ENCODE results near the gene DOCK9.
A peak's percentile ranks its signal among the peaks of the same experiment; 100 is the strongest.

Gene DOCK9

DNA sequence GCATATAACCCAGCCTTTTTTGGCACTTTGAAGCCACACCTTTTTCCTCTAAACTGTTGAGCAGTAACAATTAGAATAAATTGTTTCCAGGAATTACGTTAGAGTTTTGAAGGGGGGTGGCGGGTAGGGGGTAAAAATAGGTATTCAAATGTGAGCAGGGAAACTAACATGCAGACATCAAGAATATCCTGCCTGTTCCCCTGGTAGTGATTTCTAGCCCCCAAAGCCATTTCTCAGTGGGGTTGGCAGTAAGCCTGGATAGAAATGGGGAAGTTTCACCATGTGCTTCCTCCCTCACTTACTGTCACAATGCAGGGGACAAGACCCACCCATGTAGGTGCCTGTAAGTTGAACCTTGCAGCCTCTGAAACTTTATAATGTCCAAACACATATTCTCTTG lies 3.8 kb downstream of the DOCK9 start:
- TF ChIP-seq, protein P1, sequence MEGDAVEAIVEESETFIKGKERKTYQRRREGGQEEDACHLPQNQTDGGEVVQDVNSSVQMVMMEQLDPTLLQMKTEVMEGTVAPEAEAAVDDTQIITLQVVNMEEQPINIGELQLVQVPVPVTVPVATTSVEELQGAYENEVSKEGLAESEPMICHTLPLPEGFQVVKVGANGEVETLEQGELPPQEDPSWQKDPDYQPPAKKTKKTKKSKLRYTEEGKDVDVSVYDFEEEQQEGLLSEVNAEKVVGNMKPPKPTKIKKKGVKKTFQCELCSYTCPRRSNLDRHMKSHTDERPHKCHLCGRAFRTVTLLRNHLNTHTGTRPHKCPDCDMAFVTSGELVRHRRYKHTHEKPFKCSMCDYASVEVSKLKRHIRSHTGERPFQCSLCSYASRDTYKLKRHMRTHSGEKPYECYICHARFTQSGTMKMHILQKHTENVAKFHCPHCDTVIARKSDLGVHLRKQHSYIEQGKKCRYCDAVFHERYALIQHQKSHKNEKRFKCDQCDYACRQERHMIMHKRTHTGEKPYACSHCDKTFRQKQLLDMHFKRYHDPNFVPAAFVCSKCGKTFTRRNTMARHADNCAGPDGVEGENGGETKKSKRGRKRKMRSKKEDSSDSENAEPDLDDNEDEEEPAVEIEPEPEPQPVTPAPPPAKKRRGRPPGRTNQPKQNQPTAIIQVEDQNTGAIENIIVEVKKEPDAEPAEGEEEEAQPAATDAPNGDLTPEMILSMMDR (conservative IDR thresholded peaks at IDR 0.05) = no peak
- peak overlapping the region; percentile 79 for H3K27ac ChIP-seq

DNA sequence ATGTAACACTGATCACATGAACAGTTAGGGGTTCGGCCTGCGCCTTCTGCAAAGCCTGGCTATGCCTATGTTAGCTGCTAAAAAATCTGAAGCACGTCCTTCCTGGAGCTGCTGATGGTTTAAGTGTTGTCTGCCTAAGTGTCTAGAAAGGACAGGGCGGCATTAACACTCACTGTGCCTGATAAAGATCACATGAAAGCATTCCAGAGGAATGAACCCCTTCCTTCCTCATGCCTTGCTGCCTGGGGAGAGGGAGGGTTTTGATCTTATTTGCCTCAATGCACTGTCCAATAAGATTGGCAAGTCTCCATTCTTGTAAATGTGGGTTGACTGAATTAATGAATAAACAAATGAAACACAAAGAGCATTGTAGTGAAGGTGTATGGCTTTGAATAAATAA lies 5.2 kb downstream of the DOCK9 start:
- peak overlapping the region; percentile 79 for H3K27ac ChIP-seq
- TF ChIP-seq, protein P1 (conservative IDR thresholded peaks at IDR 0.05) = no peak

DNA sequence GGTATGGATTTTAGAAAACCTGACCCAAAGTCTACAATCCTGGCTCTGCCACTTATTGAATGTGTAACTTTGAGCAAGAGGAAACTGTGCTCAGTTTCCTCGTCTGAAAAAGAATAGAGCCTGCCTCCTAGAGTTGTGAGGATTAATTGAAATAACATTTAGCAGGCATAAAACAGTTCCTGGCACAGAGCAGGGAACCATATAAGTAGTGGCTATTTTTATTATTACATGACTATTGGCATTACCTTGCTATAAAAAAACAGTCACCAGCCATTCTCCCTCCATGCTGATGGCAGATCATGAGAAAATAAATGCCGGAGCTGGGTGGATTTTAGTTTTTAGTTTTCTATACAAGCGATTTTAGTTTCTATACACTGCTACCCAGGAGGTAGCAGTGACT lies 5.8 kb downstream of the DOCK9 start:
- H3K27ac ChIP-seq = peak overlapping the region; percentile 79
- TF ChIP-seq, protein P1 (conservative IDR thresholded peaks at IDR 0.05) = no peak

DNA sequence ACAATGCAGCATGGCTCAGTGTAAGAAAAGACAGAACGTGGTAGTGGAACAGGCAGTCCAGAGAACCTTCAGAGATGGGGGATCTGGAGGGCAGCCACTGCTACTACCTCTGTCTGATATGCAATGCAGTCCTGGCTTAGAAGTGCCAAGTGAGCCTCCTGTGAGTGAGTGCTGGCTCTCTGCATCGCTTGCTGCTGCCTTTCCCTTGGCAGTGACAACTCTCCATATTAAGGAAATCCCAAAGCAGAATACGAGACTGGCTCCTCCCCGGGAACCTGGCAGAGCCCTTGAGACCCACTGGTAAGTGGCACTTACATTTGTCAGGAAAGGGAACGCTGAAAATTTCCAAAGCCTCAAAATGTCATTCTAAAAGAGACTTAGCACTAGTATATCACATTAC lies 7.5 kb downstream of the DOCK9 start:
- TF ChIP-seq, protein P1 (conservative IDR thresholded peaks at IDR 0.05) = no peak

DNA sequence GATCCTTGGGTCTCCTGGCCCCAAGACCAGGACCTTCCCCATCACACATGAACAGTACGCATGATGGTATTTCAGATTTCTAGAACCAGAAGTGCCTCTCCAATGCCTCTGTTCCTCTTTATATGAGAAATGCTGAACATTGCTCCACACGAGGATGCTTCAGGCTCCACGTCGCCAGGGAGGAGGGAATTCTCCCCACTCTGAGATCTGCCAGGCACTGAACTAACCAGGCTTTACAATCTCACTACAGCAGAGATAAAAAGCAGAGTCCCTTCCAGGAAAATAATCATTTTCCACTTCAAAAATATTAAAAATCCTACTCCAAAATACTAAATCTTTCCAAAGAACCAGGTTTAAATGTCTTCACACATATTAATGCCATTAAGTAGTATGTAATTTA lies 10.4 kb downstream of the DOCK9 start:
- no peak overlapping the region for H3K27ac ChIP-seq
- TF ChIP-seq, protein P1 (conservative IDR thresholded peaks at IDR 0.05) = no peak

More for the DNA sequence above, 7.5 kb downstream of the DOCK9 start:
- H3K27ac ChIP-seq = no peak overlapping the region

DNA sequence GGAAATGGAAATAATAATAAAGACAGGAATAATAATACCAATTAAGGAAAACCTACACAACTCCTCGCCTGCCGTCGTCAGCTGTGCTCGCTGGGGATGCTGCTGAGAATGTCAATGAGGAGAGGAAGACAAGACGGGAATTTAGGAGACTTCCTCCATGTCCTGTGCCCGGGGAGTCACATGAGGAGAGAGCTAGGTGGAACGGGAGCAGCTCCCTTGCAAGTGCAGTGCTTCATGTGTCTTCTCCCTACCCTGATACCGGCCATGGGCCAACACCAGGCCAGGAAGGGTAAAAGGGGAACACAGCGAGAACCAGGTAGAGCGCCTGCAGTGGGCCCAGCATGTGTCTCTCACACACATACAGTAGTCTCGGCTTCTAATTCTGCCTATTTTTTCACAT lies 11.8 kb downstream of the DOCK9 start:
- H3K27ac ChIP-seq = no peak overlapping the region
- TF ChIP-seq, protein P1 (conservative IDR thresholded peaks at IDR 0.05) = no peak

DNA sequence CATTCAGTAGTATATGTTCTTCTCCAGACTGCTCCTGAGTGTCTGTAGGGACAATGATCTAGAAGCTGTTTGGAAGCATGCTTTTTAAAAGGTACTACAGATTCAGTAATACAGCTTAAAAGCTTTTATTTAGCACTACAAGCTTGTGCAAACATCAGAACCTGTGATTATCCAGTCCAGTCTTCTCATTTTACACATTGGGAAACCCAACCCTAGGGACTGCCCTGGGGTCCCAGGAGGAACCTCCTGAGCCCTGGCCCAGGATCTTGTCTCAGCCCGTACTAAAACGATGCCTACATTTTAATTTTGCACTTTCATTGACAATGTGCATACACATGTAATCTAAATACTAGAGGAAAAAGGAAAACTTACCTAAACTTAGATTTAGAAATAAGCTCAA lies 12.5 kb downstream of the DOCK9 start:
- no peak overlapping the region for H3K27ac ChIP-seq
- TF ChIP-seq, protein P1 (conservative IDR thresholded peaks at IDR 0.05) = no peak

DNA sequence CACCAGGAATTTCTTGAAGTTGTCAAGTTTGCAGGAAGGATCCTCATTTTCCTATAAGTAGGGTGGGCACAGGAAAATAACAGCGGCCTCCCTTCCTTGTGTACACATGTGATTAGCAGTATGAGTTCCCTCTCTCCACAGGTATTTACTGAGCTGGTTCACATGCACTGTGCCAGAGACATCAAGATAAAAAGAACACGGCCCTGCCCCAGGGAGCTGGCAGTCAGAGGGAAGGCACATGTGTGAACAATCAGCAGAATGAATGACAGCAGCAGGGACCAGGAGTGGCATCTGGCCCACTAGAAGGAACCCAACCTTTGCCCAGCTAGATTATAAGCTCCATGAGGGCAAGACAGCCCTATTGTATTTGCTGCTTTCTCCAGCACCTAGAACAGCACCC lies 13.9 kb downstream of the DOCK9 start:
- TF ChIP-seq, protein P1 (conservative IDR thresholded peaks at IDR 0.05) = no peak
- H3K27ac ChIP-seq = peak overlapping the region; percentile 40

All from VCaP (cell line).